Measurements from ENCODE around the gene SDHC.

- TF ChIP-seq CHD4 (IDR thresholded peaks at IDR 0.05; ENCODE audit: borderline replicate concordance) = no peak
- no peak for TF ChIP-seq CTCF (IDR thresholded peaks at IDR 0.05)
- TF ChIP-seq POLR2A (IDR thresholded peaks at IDR 0.05; ENCODE audit: low read length) = no peak
- no peak for TF ChIP-seq POLR2AphosphoS2 (conservative IDR thresholded peaks at IDR 0.05; ENCODE audit: low read length)
- TF ChIP-seq JUNB (IDR thresholded peaks at IDR 0.05) = no peak
- TF ChIP-seq, protein P1, sequence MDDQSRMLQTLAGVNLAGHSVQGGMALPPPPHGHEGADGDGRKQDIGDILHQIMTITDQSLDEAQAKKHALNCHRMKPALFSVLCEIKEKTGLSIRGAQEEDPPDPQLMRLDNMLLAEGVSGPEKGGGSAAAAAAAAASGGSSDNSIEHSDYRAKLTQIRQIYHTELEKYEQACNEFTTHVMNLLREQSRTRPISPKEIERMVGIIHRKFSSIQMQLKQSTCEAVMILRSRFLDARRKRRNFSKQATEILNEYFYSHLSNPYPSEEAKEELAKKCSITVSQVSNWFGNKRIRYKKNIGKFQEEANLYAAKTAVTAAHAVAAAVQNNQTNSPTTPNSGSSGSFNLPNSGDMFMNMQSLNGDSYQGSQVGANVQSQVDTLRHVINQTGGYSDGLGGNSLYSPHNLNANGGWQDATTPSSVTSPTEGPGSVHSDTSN (IDR thresholded peaks at IDR 0.05) = no peak
- TF ChIP-seq, protein P2, sequence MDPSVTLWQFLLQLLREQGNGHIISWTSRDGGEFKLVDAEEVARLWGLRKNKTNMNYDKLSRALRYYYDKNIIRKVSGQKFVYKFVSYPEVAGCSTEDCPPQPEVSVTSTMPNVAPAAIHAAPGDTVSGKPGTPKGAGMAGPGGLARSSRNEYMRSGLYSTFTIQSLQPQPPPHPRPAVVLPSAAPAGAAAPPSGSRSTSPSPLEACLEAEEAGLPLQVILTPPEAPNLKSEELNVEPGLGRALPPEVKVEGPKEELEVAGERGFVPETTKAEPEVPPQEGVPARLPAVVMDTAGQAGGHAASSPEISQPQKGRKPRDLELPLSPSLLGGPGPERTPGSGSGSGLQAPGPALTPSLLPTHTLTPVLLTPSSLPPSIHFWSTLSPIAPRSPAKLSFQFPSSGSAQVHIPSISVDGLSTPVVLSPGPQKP (IDR thresholded peaks at IDR 0.05; ENCODE audit: low read depth, low read length) = no peak
- TF ChIP-seq EP300 (IDR thresholded peaks at IDR 0.05) = no peak
- TF ChIP-seq JUN (IDR thresholded peaks at IDR 0.05) = no peak
- no peak for TF ChIP-seq MYC (IDR thresholded peaks at IDR 0.05; ENCODE audit: borderline replicate concordance, low read length)
- TF ChIP-seq SMC3 (IDR thresholded peaks at IDR 0.05) = no peak
- TF ChIP-seq, protein P3, sequence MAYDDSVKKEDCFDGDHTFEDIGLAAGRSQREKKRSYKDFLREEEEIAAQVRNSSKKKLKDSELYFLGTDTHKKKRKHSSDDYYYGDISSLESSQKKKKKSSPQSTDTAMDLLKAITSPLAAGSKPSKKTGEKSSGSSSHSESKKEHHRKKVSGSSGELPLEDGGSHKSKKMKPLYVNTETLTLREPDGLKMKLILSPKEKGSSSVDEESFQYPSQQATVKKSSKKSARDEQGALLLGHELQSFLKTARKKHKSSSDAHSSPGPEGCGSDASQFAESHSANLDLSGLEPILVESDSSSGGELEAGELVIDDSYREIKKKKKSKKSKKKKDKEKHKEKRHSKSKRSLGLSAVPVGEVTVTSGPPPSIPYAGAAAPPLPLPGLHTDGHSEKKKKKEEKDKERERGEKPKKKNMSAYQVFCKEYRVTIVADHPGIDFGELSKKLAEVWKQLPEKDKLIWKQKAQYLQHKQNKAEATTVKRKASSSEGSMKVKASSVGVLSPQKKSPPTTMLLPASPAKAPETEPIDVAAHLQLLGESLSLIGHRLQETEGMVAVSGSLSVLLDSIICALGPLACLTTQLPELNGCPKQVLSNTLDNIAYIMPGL (CRISPR knock-in tag; IDR thresholded peaks at IDR 0.05; ENCODE audit: borderline replicate concordance) = no peak
- TF ChIP-seq HDAC2 (IDR thresholded peaks at IDR 0.05) = no peak
These were observed 6.1 kb upstream of the SDHC start for GRCh38 chr1:161307892-161308638.

Measured in A549 (cell line).